Mesenchymal stem cell (in vitro differentiated cells and primary cell): ENCODE measurements around the gene CDK6.

Experiments
- DNase-seq: peaks from one replicate; pipeline ENCODE4 v3.0.0-alpha.2; 2013
- H2AFZ ChIP-seq: one replicate; pipeline ENCODE4 v1.6.1; 2013; ENCODE audit warnings: low read depth, mild to moderate bottlenecking, control low read depth, inconsistent platforms, low read length, moderate library complexity
- H2AK5ac ChIP-seq: 2 replicates; pipeline ENCODE4 v1.6.1; 2013; ENCODE audit warnings: low read length, moderate library complexity, mild to moderate bottlenecking, inconsistent platforms; ENCODE audit not compliant: severe bottlenecking
- H2BK120ac ChIP-seq: one replicate; pipeline ENCODE4 v1.6.1; 2013; ENCODE audit warnings: low read depth, mild to moderate bottlenecking, inconsistent platforms, low read length, moderate library complexity
- H2BK12ac ChIP-seq, 2 experiments: one replicate each; pipeline ENCODE4 v1.6.1; 2013; ENCODE audit warnings: inconsistent platforms in 2 of 2, low read length in 2 of 2, mild to moderate bottlenecking in 2 of 2, moderate library complexity in 2 of 2, control low read depth in 1 of 2
- H2BK15ac ChIP-seq: one replicate; pipeline ENCODE4 v1.6.1; 2013; ENCODE audit warnings: mild to moderate bottlenecking, low read depth, inconsistent platforms; ENCODE audit not compliant: poor library complexity, severe bottlenecking
- H2BK5ac ChIP-seq: 2 replicates; pipeline ENCODE4 v1.6.1; 2013; ENCODE audit warnings: low read depth, mild to moderate bottlenecking, low read length, control low read depth, inconsistent platforms; ENCODE audit not compliant: poor library complexity, severe bottlenecking
- H3K14ac ChIP-seq, 2 experiments: one replicate each; pipeline ENCODE4 v1.6.1; 2013; ENCODE audit warnings: inconsistent platforms in 2 of 2, low read length in 2 of 2, control low read depth in 1 of 2, mild to moderate bottlenecking in 1 of 2, moderate library complexity in 1 of 2
- H3K18ac ChIP-seq, 2 experiments: one replicate each; pipeline ENCODE4 v1.6.1; 2013; ENCODE audit warnings: inconsistent platforms in 2 of 2, low read length in 2 of 2, control low read depth in 1 of 2, low read depth in 1 of 2, mild to moderate bottlenecking in 1 of 2
- H3K23ac ChIP-seq, 2 experiments: one replicate each; pipeline ENCODE4 v1.6.1; 2013; ENCODE audit warnings: inconsistent platforms in 2 of 2, low read length in 2 of 2, mild to moderate bottlenecking in 2 of 2, moderate library complexity in 2 of 2, control low read depth in 1 of 2
- H3K27ac ChIP-seq: 2 replicates; pipeline ENCODE4 v1.5.1; 2013; ENCODE audit warnings: mild to moderate bottlenecking, moderate library complexity, low read length, control low read depth, inconsistent platforms; ENCODE audit not compliant: poor library complexity, severe bottlenecking
- H3K27me3 ChIP-seq, 2 experiments: 2 replicates each; pipeline versions ENCODE4 v1.6.1 to v1.7.0; 2013; ENCODE audit warnings: low read length in 2 of 2, mild to moderate bottlenecking in 2 of 2, moderate library complexity in 2 of 2, control low read depth in 1 of 2, inconsistent platforms in 1 of 2; ENCODE audit not compliant: control insufficient read depth in 1 of 2, insufficient read depth in 1 of 2
- H3K36me3 ChIP-seq, 2 experiments: 2 replicates each; pipeline versions ENCODE4 v1.6.1 to v1.7.0; 2013; ENCODE audit warnings: low read length in 2 of 2, control low read depth in 1 of 2, inconsistent platforms in 1 of 2, low read depth in 1 of 2, mild to moderate bottlenecking in 1 of 2; ENCODE audit not compliant: insufficient read depth in 2 of 2, control insufficient read depth in 1 of 2
- H3K4ac ChIP-seq, 2 experiments: one replicate each; pipeline ENCODE4 v1.6.1; 2013; ENCODE audit warnings: inconsistent platforms in 2 of 2, low read length in 2 of 2, mild to moderate bottlenecking in 2 of 2, moderate library complexity in 2 of 2, control low read depth in 1 of 2, low read depth in 1 of 2
- H3K4me1 ChIP-seq: 2 replicates; pipeline ENCODE4 v1.6.1; 2013; ENCODE audit warnings: low read depth, low read length, control low read depth; ENCODE audit not compliant: control insufficient read depth, insufficient read depth
- H3K4me2 ChIP-seq: 2 replicates; pipeline ENCODE4 v1.6.1; 2013; ENCODE audit warnings: low read length, mild to moderate bottlenecking, inconsistent platforms; ENCODE audit not compliant: poor library complexity, severe bottlenecking
- H3K4me3 ChIP-seq, 2 experiments: 2 replicates each; pipeline versions ENCODE4 v1.5.1 to v1.7.0; 2013; ENCODE audit warnings: low read length in 2 of 2, mild to moderate bottlenecking in 2 of 2, control low read depth in 1 of 2, low read depth in 1 of 2; ENCODE audit not compliant: insufficient read depth in 1 of 2
- H3K79me1 ChIP-seq: replicated peaks from 2 replicates; pipeline ENCODE4 v1.6.1; 2013; ENCODE audit warnings: mild to moderate bottlenecking, control low read depth, low read length, inconsistent platforms; ENCODE audit not compliant: poor library complexity, severe bottlenecking
- H3K9ac ChIP-seq: 2 replicates; pipeline ENCODE4 v1.7.0; 2013; ENCODE audit warnings: mild to moderate bottlenecking, low read length, moderate library complexity
- H3K9me3 ChIP-seq: 2 replicates; pipeline ENCODE4 v1.7.0; 2013; ENCODE audit warnings: mild to moderate bottlenecking, low read length; ENCODE audit not compliant: control insufficient read depth
- H4K8ac ChIP-seq: one replicate; pipeline ENCODE4 v1.6.1; 2013; ENCODE audit warnings: inconsistent platforms, mild to moderate bottlenecking, low read length, moderate library complexity
- H4K91ac ChIP-seq: one replicate; pipeline ENCODE4 v1.6.1; 2013; ENCODE audit warnings: mild to moderate bottlenecking, low read length, inconsistent platforms
- WGBS: methylation state at CpG from one replicate; pipeline ENCODE4 v1.1.7; 2013; ENCODE audit warnings: mixed read lengths; 5-methylcytosine and 5-hydroxymethylcytosine counted together

CDK6 gene

GRCh38 chr7:92691578-92691977, 144.8 kb downstream of the CDK6 start:
- H3K27me3 ChIP-seq: no peaks in the 10 kb centered on the region
- no peak overlapping the region for H3K4me2 ChIP-seq
- no peak overlapping the region for H2BK15ac ChIP-seq
- H3K9me3 ChIP-seq: no peaks in the 10 kb centered on the region
- no peak overlapping the region for H4K8ac ChIP-seq
- H3K4me1 ChIP-seq: no peaks in the 10 kb centered on the region
- WGBS: 65% methylated on average over 1 of the region's 2 CpGs
- H4K91ac ChIP-seq: no peak overlapping the region
- DNase-seq: peak; percentile 79
- no peak overlapping the region for H2BK5ac ChIP-seq
- H2BK120ac ChIP-seq: no peak overlapping the region
- no peak overlapping the region for H3K18ac ChIP-seq
- H2AFZ ChIP-seq: no peak overlapping the region
- no peak overlapping the region for H3K23ac ChIP-seq
- H2BK12ac ChIP-seq: no peak overlapping the region
- no peak overlapping the region for H3K14ac ChIP-seq
- H2AK5ac ChIP-seq: peak overlapping the region; percentile 84
- H3K4ac ChIP-seq: no peak overlapping the region
- no peak overlapping the region for H3K9ac ChIP-seq
- peaks cover 0 to 3% of the 10 kb centered on the region in 2 experiments for H3K36me3 ChIP-seq
- H3K27ac ChIP-seq: no peak overlapping the region
- peaks cover 5% of the 10 kb centered on the region for H3K79me1 ChIP-seq
- H3K4me3 ChIP-seq: no peak overlapping the region

- Histone ChIP-seq H3K4me2 (no peak overlapping the region), H2AK5ac (no peak overlapping the region), H2AFZ (no peak overlapping the region), H3K18ac (no peak overlapping the region), H2BK12ac (no peak overlapping the region), H3K4me3 (no peak overlapping the region), H4K91ac (no peak overlapping the region), H3K27ac (no peak overlapping the region), H4K8ac (no peak overlapping the region), H2BK15ac (no peak overlapping the region), H3K4me1 (peaks cover 1% of the 10 kb centered on the region), H3K79me1 (peaks cover 11% of the 10 kb centered on the region), H3K14ac (no peak overlapping the region), H2BK5ac (no peak overlapping the region), H3K9ac (no peak overlapping the region), H3K36me3 (no peaks in the 10 kb centered on the region), H3K23ac (no peak overlapping the region), H3K4ac (no peak overlapping the region), H2BK120ac (no peak overlapping the region), H3K27me3 (no peaks in the 10 kb centered on the region), H3K9me3 (no peaks in the 10 kb centered on the region)
- WGBS: 95% methylated on average over 6 of the region's 6 CpGs
- DNase-seq: no peak
Measured at GRCh38 chr7:92685136-92686042, 151.0 kb downstream of the CDK6 start.

GRCh38 chr7:92684274-92684673, 152.1 kb downstream of the CDK6 start:
- Histone ChIP-seq H2BK15ac (no peak overlapping the region), H3K36me3 (no peaks in the 10 kb centered on the region), H3K4me3 (no peak overlapping the region), H2BK120ac (no peak overlapping the region), H3K23ac (no peak overlapping the region), H3K27ac (no peak overlapping the region), H4K91ac (no peak overlapping the region), H2BK5ac (no peak overlapping the region), H3K9me3 (no peaks in the 10 kb centered on the region), H3K27me3 (no peaks in the 10 kb centered on the region), H3K4ac (no peak overlapping the region), H3K4me2 (no peak overlapping the region), H4K8ac (no peak overlapping the region), H3K4me1 (peaks cover 1% of the 10 kb centered on the region), H2AK5ac (no peak overlapping the region), H3K14ac (peak overlapping the region in 1 of 2 experiments; percentile 18), H3K9ac (no peak overlapping the region), H3K18ac (no peak overlapping the region), H2AFZ (no peak overlapping the region), H2BK12ac (no peak overlapping the region), H3K79me1 (peaks cover 11% of the 10 kb centered on the region)
- 50% methylated on average over 1 of the region's 1 CpG for WGBS
- DNase-seq: no peak

- H3K27ac ChIP-seq: no peak overlapping the region
- DNase-seq: no peak
Measured at GRCh38 chr7:92682903-92683539, 153.4 kb downstream of the CDK6 start.

More at GRCh38 chr7:92682903-92683539, 153.4 kb downstream of the CDK6 start:
- H2BK5ac ChIP-seq: no peak overlapping the region
- no peak overlapping the region for H3K14ac ChIP-seq
- H3K4me3 ChIP-seq: no peak overlapping the region
- H3K4me1 ChIP-seq: peaks cover 1% of the 10 kb centered on the region
- no peak overlapping the region for H4K91ac ChIP-seq
- H3K18ac ChIP-seq: no peak overlapping the region
- H3K27me3 ChIP-seq: no peaks in the 10 kb centered on the region
- no peaks in the 10 kb centered on the region for H3K36me3 ChIP-seq
- no peak overlapping the region for H2AFZ ChIP-seq
- 100% methylated on average over 1 of the region's 3 CpGs for WGBS
- H3K79me1 ChIP-seq: peaks cover 12% of the 10 kb centered on the region
- H3K4me2 ChIP-seq: no peak overlapping the region
- no peak overlapping the region for H3K4ac ChIP-seq
- H3K23ac ChIP-seq: no peak overlapping the region
- H2BK12ac ChIP-seq: no peak overlapping the region
- H4K8ac ChIP-seq: no peak overlapping the region
- no peak overlapping the region for H2BK15ac ChIP-seq
- H3K9me3 ChIP-seq: no peaks in the 10 kb centered on the region
- H3K9ac ChIP-seq: no peak overlapping the region
- H2BK120ac ChIP-seq: no peak overlapping the region
- H2AK5ac ChIP-seq: no peak overlapping the region
